Measurements from ENCODE around the gene WEE2.

The WEE2 gene

DNA sequence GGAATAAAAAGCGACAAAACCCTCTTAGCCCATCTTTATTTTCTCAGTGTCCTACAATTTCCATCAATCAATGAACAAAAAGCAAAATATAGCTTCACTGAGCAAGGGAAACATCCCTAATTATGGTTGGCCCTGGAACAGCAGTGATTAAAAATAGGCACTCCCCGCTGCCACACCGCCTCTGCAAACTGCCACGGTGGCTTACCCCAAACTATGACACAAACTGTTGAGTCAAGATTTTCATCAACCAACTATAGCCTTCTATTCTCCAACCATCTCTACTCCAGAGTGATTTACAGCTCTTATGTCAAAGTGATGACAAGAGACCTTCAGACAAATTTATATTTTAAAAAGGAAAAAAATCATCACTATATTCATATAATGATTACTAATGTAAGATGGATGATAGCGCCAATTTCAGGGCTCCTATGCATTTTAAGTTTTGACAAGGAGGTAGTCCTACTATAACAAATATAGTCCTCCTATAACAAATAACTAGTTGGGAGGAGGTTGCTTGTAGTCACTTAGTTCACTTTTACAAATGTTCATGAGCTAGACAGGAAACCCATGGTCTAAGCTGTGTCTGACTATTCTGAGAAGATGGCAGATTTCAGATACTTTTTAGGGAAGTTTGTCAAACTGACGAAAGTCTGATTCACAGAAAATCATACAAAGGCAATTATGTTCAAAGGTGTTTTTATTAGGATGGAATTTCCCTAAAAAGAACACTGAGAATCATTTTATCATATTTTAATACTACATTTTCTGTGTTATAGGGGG lies 32.5 kb upstream of the WEE2 start:
- no peak for DNase-seq (ENCODE audit: low read depth in 2 of 2)
- no peak overlapping the region for H3K4me3 ChIP-seq (replicated peaks in 1 of 2; ENCODE audit: low read depth in 2 of 2, low read length in 2 of 2)
- TF ChIP-seq, protein P1, sequence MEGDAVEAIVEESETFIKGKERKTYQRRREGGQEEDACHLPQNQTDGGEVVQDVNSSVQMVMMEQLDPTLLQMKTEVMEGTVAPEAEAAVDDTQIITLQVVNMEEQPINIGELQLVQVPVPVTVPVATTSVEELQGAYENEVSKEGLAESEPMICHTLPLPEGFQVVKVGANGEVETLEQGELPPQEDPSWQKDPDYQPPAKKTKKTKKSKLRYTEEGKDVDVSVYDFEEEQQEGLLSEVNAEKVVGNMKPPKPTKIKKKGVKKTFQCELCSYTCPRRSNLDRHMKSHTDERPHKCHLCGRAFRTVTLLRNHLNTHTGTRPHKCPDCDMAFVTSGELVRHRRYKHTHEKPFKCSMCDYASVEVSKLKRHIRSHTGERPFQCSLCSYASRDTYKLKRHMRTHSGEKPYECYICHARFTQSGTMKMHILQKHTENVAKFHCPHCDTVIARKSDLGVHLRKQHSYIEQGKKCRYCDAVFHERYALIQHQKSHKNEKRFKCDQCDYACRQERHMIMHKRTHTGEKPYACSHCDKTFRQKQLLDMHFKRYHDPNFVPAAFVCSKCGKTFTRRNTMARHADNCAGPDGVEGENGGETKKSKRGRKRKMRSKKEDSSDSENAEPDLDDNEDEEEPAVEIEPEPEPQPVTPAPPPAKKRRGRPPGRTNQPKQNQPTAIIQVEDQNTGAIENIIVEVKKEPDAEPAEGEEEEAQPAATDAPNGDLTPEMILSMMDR (IDR thresholded peaks at IDR 0.05; ENCODE audit: low read depth, low read length), result no peak

DNA sequence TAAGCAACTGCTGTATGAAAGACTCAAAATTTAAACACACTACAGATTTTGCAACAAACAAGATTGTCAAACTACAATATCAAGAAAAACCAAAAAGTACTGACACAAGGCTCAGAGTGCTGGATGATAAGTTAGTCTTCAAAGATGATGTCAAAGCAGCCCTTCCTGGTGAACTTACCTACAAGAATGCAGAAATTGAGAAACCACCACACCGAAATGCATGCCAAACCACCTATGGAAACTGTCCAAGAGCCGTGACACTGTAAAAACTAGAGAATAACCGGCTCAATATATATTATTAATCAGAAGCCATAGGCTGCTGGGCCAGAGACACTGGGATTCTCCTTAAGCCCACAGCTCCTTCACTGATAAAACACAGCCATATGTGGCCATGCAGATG lies 31.5 kb upstream of the WEE2 start:
- TF ChIP-seq, protein P1 (IDR thresholded peaks at IDR 0.05; ENCODE audit: low read depth, low read length), result no peak
- DNase-seq (ENCODE audit: low read depth in 2 of 2), result peak; percentile 26 to 82
- no peak overlapping the region for H3K4me3 ChIP-seq (replicated peaks in 1 of 2; ENCODE audit: low read depth in 2 of 2, low read length in 2 of 2)

DNA sequence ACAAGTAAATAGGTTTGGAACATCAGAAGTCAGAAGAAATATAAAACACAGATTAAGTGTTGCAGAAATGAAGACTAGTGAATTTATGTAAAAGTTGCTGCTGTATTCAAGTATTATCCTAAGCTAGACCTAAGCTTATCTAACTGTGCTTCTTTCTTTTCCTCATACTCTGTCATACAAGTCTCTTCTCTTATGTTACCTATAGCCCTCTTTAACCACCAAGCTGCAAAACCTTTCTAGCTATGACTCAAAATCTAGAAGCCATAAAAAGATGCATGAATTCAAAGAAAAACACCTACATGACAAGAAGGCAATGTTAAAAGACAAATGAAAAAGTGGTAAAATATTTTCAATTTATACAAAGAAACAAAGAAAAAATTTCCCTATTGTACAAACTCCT lies 29.1 kb upstream of the WEE2 start:
- TF ChIP-seq, protein P1 (IDR thresholded peaks at IDR 0.05; ENCODE audit: low read depth, low read length), result no peak
- no peak for DNase-seq (ENCODE audit: low read depth in 2 of 2)
- H3K4me3 ChIP-seq (replicated peaks in 1 of 2; ENCODE audit: low read depth in 2 of 2, low read length in 2 of 2), result no peak overlapping the region

DNA sequence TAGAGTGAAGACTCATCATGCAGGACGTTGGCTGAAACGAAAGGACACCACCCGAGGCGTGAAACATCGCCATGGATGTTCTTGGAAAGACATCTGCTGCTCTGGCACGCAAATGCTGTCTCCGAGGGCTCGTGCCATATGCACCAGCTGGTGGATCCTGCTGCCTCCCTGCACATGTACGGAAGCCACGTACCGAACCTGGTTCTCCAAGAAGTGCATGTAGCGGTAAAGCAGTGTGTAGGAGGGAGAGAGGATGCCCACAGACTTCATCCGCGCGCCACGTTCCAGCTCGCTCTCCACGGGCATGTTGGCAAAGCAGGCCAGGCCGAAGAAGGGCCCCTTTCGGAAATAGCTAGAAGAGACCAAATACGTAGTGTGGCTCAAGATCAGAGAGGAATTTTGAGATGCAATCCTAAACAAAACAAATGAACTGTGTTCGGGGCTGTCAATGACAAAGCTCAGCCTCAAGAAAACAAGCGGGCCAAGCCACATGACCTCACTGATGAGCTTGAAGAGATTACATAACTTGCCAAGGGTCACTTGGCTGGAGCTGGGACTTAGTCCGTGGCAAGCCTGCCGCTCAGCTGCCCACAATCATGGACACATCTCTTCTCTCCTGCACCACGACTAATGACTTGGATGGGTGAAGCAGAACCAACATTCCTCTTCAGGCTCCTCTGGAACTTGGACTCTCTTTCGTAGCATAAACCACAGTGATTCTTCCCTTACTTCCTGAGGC lies 22.7 kb upstream of the WEE2 start:
- TF ChIP-seq, protein P1 (IDR thresholded peaks at IDR 0.05; ENCODE audit: low read depth, low read length), result no peak
- H3K4me3 ChIP-seq (replicated peaks in 1 of 2; ENCODE audit: low read depth in 2 of 2, low read length in 2 of 2), result no peak overlapping the region
- no peak for DNase-seq (ENCODE audit: low read depth in 2 of 2)

DNA sequence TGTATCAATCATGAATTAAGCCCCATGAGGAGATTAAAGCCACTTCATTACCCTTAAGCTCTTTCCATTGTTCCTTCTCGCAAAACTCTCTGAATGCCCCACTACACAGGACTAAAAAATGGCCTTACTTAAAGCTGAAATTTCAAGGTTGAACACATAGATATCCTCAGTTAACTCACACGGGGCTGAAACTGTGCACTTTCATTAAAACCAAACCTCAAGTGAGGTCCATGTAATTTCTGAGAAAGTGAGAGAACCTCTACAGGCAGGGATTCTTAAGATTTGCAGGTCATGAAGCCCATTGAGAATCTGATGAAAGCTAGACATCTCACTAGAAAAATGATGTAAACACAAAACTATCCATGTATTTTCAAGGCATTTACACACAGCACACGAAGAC lies 22.1 kb upstream of the WEE2 start:
- TF ChIP-seq, protein P1 (IDR thresholded peaks at IDR 0.05; ENCODE audit: low read depth, low read length), result no peak
- no peak overlapping the region for H3K4me3 ChIP-seq (replicated peaks in 1 of 2; ENCODE audit: low read depth in 2 of 2, low read length in 2 of 2)
- no peak for DNase-seq (ENCODE audit: low read depth in 2 of 2)

DNA sequence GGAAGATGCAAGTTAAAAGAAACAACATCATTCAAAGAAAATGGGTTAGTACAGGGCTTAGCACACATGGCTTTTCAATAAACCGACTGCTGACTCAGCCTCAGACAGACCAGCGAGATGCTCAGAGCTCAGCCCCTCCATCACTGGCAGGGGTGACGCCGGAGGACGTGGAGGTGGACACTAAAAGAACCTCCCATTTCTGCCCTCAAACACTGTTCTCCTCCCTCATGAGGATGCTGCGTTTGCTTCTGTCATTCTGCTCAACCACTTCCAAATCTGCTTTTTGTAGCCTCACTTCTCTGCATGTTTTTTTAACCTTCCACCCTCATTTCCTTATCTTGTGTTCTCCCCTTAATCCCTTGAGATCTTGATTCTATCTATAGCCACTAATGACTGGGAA lies 21.5 kb upstream of the WEE2 start:
- TF ChIP-seq, protein P1 (IDR thresholded peaks at IDR 0.05; ENCODE audit: low read depth, low read length), result no peak
- H3K4me3 ChIP-seq (replicated peaks in 1 of 2; ENCODE audit: low read depth in 2 of 2, low read length in 2 of 2), result no peak overlapping the region
- no peak for DNase-seq (ENCODE audit: low read depth in 2 of 2)

Measured in cardiac fibroblast (primary cell).